TTC549 (cell line): ENCODE data around the gene HMCN2.
"Not testable (repeated sequence)": the region's sequence is repeated elsewhere in the genome, so short reads cannot be mapped to it uniquely, and the experiment has no call there.

Source experiments
- FAIRE-seq: peaks from 2 replicates; lab custom pipeline; 2012; peaks lifted over from hg19 to GRCh38; lab: Jason Lieb, UNC

The HMCN2 gene

DNA sequence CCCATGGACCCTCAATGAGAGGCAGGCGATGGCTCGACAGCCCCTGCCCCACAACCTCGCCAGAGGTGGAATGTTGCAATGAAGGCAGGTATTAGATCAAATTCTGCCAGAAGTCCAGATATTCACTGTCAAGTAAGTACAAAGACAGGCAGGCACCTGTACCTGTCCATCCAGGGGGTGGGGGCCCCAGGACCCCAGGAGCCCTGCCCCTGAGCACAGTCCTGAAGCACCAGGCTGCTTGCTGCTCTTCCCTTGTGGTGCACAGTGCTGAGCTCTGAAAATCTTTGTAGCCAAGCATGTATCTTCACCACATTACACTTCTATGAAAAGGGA lies 26.2 kb upstream of the HMCN2 start:
- no peak for FAIRE-seq

DNA sequence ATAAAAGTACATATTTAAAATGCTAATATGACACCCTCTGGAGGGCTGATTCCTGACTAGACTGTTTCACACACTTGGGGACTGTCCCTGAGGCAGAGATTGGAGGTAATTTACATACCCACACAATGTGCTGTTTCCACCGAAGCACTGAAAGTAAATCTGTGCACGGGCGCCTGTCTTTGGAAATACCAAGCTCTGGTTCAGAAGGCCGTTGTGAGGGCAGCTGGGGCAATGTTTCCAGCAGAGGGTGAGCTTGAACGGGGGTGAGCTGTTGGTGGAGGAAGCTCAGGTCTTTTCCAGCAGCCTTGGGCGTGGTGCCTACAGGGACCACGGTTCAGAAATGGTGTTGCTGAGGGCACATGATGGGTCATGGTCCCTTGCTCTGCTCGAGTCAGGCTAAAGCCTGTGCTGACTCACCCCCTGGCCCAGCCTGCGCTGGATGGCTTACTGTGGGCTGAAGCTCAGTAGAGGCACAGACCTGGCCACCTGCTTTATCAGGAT lies 25.8 kb upstream of the HMCN2 start:
- FAIRE-seq, result no peak

DNA sequence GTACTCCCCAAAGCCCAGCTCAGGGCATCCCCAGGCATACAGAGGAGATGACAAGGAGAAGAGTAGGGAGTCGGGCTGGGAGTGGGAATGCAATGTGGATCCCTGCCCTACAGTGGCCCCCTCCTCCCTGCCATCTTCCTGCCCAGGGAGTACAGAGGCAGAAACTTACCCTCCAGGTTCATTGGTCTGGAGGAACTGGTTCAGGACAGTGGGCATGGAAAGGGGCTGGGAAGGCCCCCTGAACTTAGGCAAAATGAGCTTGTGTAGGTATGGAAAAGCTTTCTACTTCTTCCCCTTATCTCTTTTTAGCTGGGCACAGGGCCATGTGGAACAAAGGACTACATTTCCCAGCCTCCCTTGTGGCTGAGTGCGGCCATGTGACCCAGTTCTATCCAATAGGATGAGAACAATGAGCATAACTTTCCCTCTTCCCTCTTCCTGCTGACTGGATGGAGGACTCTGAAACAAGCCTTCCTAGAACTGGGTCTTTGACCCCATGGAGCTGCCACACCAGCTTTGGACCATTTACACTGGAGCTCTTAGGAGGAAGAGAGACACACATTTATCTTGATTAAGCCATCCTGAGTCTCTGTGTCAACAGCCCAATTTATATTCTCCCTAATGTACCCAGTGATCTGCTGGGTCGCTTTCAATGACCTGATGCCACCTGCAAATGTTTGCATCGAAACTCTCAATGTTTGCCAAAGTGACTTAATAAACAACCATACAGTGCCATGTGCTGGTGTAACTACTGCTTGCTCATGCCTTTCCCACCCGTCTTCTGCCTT lies 25.0 kb upstream of the HMCN2 start:
- no peak for FAIRE-seq

DNA sequence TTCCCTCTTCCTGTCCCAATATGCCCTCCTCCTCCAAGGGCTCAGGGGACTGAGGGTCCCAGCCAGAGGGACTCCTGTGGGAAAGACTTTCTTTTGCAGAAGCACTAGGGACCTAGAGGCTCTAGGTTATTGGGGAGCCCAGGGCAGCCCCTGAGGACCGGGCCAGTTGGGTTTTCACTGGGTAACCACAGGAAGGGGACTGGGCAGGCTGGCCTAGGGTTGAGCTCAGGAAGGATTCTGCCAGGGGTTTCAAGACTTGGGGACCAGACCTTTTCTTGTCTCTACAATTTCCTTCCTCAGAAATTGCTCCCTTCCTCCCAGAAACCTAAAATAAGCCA lies 24.4 kb upstream of the HMCN2 start:
- FAIRE-seq, result no peak

DNA sequence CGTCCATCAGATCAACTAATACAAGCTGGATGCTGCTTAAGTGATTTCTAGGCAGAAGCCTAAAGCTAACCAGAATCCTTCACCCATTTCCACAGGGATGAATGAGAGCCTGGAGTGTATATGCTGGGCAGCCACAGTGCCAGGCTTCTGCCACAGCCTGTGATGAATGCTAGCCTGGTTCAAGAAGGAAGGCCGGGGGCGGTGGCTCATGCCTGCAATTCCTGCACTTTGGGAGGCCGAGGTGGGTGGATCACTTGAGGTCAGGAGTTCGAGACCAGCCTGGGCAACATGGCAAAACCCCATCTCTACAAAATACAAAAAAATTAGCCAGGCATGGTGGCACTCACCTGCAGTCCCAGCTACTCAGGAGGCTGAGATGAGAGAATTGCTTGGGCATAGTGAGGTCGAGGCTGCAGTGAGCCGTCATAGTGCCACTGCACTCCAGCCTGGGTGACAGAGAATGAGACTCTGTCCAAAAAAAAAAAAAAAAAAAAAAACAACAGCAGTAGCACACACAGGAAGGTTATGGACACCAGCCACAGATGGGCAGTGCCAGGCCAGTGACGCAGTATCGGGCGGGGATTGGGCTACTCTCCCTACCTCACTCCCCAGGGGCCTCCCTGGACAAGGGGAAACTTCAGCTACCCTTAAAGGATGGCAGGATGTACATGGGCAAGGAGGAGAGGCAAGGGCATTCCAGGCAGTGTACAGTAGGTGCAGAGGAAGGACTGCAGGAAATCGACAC lies 23.1 kb upstream of the HMCN2 start:
- no peak for FAIRE-seq

DNA sequence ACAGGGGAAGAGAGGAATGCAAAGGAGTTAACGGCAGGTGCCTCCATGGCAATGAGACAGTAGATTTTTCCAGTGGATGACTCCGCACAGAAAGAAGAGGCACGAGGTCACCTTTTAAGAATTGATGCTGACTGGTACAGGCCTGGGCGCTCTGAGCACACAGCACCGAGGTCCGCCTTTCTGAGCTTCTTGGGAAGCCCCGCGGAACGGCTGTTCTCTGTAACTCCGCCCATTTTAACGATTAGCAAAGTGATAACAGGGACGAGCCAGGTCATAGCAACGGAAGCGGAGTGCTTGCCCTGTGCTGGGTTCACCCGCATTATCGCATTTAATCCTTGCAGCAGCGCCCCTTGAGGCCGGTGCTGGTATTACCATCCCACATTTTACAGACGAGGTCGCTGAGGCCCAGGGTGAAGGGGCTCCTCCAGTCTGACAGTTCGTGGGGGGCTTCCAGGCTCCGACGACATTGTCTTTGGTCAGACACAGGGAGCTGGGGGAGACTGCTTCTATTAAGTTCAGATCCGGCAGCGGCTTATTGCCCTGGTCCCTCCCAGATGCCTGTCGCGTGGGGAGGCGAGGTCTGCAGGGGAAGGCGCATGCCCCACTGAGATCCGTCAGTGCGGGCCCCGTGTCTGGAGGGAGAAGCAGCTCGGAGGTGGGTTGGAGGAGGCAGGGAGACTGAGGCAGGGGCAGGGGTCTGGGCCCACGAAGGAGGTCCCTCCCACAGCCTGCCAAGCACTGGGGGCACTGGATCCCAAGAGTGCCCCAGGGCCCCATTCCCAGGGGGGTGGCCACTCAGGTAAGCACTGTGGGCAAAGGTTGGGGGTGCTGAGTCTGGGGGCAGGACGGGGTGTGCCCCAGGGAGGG lies 22.3 kb upstream of the HMCN2 start:
- FAIRE-seq, result no peak

DNA sequence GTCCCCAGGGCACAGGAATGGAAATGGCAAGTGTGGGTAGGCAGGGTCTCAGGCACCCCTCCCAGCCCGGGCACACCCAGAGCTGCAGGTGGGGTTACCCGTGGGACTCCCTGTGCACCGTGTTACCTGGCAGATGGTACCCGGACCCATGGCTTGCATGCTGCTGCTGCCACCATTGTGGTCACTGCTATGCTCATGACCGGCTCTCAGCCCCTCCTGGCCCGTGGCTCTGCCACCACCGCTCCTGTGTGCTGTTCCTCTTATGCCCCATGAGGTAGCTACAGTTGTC lies 21.7 kb upstream of the HMCN2 start:
- FAIRE-seq, result no peak

DNA sequence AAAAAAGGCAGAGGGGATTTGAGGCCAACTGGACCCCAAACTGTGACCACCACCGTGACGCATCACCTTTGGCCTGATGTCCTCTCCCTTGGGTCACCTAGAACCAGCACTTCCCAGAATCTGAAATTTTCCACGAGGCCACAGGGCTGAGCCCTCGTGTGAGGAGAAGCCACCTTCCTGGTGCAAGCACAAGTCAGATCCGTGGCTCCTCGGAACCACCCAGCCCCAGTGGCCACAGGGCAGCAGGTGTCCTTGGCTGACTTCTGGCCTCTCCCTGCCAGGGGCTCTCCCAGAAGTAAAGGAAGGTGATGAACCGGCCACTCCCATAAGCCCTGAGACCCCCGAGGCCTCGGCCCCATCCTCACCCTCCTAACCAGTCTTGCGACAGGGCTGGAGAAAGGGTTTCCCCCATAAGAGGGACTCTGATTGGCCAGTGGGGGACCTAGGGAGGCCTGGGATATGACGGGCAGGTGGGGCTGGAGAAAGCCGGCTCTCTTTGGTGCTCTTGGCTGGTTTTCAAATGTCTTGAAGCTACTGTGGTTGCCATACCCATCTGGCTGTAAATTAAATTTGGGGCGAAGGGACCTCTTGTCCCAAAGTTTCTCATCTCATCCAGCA lies 20.9 kb upstream of the HMCN2 start:
- no peak for FAIRE-seq

DNA sequence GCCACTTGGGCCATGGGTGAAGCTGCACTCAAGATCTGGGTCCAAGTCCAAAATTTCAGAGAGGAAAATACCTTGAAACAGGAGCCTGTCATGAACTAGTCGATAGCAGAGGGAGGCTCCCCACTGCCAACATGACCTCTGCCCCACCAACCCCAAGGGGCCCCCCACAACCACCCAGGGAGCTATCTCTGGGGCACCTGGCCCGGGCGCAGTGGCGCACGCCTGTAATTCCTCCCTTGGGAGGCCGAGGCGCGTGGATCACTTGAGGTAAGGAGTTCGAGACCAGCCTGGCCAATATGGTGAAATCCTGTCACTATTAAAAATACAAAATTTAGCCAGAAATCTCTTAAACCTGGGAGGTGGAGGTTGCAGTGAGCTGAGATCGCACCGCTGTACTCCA lies 20.1 kb upstream of the HMCN2 start:
- FAIRE-seq, result no peak

DNA sequence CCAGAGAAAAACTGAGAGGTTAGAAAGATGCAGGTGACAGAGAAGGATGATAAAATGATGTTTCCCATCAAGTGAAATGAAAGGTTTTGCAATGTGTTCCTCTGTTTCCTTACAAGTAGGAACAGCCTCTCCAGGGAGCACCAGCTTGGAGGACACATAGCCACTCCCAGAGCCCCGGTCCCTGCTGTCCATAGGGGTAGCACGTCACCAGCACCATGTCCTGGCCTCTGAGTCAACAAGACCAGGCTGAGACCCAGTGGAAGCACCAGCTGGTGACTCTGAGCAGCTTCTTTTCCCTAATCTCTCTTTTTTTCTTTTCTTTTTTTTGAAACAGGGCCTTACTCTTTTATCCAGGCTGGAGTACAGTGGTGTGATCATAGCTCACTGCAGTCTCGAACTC lies 19.4 kb upstream of the HMCN2 start:
- FAIRE-seq, result no peak

DNA sequence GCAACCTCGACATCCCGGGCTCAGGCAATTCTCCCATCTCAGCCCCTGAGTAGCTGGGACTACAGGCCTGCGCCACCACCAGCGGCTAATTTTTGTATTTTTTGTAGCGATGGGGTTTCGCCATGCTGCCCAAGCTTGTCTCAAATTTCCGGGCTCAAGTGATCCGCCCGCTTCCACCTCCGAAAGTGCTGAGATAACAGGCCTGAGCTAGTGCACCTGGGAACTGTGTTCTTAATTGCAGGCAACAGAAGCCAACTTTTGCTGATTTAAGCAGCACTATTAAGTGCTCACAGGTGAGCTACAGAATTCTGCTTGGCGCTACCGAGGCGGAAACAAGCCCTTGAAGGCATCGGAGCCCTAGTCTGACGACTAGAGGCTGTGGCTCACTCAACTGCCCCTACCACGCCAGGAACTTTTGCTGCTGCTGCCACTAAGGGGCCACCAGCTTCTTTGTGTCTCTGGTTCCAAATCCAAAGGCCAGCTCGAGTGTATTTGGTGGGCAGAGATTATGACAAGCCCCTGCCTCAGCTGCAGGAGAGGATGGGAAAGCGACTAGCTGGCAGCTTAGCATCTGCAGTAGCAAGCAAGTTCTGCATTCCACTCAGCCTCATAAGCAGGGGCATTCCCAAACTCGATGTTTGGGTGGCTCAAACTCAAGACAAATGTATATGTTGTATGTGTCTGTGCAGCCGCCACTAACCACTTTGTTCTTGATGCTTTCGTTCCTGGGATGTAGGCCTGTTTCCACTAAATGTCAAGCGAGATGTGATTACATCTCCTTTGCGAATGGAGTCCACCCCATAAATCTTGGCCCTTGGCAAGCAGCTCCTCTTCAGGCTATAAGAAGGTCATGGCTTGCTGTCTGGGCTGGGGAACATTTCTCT lies 10.6 kb upstream of the HMCN2 start:
- FAIRE-seq, result no peak

DNA sequence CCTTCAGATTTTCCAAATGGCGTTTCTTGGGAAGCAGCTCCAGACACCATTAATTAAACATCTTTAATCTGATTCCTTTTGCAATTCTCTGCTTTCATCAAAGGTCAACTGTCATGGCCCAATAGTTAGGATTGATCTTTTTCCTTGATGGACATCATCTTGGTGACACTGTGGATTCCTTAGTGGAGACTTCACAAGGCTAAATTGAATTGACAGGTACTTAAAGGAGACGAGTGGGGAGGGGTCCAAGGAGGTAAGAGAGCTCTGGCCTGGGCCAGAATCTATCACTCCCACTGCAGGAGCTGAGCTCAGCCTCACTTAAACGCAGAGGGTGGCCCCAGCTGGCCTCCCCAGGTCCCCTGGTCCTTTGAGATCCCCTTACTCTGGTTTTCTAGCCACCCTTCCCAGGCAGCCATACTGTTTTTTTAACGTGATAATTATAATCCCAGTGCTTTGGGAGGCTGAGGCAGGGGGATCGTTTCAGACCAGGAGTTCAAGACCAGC lies 9.9 kb upstream of the HMCN2 start:
- FAIRE-seq, result no peak

DNA sequence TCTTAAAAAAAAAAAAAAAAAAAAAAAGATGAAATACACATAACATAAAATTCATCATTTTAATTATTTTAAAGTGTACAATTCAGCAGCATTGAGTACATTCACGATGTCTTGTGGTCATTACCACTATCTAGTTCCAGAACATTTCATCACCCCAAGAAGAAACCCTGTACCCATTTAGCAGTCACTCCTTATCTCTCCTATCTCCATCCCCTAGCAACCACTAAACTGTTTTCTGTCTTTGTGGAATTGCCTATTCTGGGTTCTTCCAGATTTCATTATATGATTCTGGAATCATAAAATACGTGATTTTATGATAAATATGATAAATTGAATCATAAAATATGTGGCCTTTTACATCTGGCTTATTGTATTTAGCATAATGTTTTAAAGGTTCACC lies 8.9 kb upstream of the HMCN2 start:
- FAIRE-seq, result no peak

DNA sequence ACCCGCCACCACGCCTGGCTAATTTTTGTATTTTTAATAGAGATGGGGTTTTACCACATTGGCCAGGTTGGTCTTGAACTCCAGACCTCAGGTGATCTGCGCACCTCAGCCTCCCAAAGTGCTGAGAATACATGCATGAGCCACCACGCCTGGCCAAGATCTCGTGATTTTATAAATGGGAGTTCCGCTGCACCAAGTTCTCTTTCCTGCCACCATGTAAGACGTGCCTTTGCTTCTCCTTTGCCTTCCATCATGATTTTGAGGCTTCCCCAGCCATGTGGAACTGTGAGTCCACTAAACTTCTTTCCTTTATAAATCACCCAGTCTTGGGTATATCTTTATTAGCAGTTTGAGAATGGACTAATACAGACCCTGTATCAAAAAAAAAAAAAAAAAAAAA lies 7.4 kb upstream of the HMCN2 start:
- FAIRE-seq, result not testable (repeated sequence)

DNA sequence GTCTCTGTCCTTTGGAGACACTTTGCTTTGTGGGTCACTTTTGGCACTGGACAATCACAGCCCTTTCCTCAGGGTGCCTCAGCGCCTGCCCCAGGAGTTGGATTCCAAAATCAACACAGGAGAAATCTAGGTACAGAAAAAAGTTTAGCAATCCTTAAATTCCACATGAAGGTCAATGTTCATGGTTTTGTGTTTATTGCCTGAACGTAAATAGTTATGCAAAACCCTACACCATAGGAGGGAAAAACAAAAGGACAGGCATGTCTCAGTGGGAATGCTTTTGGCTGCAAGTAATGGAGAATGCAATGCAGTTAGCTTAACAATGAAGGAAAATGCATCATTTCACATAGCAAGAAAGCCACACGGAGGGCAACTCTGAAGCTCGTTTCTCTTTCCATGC lies 6.5 kb upstream of the HMCN2 start:
- FAIRE-seq, result no peak

DNA sequence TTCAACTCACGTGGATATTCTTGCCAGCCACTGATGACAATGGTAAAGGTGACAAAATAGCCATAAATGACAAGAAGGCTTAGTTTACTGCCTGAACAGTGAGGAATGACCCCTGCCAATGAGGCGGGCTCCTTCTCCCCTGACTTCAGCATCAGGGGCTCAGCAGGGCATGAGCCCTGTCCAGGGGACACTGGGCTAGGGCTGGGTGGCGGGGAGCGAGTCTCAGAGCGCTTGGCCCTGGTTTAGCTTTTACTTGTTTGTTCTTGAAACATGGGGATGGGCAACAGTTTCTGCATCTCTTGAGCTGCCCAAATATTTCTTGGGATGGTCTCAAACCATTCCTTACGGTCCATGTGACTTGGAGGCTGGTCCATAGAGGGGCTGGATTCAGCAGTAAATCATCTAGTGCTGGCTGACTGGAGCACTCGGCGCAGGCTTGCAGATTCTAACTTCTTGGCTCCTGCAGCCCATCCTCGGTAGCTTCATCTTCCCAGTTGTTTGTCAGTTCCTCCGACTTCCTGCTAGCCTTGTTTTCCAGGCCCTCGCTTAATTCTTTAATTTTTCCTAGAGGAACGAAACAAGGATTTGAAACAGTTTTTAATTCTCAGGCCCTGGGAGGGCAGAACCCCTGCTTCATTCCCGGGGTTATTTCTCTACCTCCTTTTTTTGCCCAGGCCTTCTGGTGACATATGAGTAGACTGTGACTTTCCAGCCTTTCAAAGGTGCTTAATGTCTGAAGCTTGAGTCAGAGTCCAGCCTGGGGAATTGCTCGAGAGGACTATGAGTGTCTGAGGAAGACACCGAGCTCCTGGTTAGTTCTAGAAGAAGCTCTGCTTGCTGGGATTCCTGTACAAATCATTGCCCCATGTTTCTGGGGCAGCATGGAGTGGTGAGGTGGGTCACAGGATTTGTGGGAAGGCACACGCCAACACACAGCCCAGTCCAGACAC lies 4.5 kb upstream of the HMCN2 start:
- no peak for FAIRE-seq

DNA sequence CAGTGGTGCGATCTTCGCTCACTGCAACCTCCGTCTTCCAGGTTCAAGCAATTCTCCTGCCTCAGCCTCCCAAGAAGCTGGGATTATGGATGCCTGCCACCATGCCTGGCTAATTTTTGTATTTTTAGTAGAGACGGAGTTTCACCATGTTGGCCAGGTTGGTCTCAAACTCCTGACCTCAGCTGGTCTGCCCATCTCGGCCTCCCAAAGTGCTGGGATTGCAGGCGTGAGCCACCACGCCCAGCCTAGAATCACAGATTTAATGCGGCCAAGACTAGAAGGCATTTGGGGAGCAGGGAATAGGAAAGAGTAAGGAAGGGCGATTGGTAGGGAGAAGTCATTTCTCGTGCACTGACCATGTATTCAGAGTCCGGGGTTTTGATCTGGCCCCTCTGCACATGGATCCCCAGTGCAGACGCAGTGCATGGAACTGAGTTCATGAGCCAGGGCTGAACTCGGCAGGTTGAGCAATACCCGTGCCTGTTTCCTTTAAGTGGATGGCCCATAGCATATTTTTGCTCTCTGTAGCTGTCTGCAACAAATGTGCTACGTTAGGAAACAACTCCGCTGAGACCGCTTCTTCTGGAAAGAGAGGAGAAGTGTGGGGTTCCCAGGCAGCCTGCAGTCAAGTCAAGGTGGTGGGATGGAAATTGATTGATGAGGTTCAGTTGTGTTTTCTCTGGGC lies 3.4 kb upstream of the HMCN2 start:
- FAIRE-seq, result no peak

DNA sequence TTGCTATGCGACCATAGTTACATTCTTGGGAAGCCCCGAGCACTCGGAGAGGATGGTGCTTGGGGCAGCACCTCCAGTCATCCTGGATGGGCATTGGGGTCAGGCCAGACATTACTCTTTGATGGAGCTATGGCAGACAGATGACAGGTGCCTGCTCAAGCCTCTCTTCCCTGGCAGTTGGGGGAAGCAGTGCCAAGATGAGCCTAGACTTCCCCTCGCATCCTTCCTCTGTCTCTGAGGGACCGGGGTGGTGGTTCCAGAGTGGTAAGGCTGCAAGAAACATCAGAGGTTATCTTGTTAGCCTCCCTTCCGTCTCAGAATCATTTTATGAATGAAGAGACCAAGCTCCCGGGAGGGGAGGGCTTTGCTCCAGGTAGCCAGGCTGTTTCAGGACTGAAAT lies 2.8 kb upstream of the HMCN2 start:
- FAIRE-seq, result no peak

DNA sequence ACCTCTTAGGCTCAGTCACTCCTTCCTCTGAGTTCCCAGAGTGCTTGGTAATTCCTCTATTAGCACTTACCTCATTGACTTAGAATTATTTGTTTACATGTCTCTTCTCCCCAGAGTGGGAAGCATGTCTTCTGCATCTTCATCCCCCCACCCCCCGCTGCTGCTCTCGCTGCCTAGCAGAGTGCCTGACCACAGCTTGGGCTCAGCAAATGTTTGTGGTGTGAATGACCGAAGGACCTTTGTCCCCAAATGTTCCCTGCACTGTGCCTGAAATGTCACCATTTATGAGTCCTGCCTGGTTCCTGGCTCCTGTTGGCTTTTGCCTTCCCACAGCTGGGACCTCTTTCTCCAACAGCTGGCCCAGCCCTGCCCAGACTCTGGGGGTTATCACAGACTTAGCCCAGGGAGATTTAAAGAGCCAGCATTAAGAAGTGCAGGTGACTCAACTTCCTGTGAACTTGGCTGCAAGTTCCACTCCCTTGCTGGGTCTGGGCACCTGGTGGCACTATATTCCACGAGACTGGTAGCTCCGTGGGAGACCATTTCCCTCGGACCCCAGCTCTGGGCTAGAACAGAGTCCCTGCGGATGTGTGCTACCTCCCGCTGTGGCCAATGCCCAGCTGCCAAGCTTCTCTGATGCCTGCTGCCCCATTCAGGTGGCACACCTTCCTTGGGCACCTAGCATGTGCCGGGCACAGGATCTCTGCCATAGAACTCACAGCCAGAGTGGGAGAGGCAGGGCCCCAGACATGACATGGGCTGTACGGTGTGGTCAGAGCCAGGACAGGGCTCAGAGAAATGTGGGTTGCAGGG lies 1.8 kb upstream of the HMCN2 start:
- no peak for FAIRE-seq
